Hepatocyte (in vitro differentiated cells): ENCODE results near the gene NAP1L4.

ENCODE experiments used
- CTCF ChIP-seq: fragments of 200-600 bp; sonication (generic); IDR thresholded peaks from 2 replicates; pipeline ENCODE4 v1.5.1; 2016; ENCODE audit warnings: antibody characterized with exemption, mild to moderate bottlenecking; ENCODE audit not compliant: poor library complexity
- EZH2 ChIP-seq: fragments of 200-600 bp; sonication (generic); IDR thresholded peaks from 2 replicates; pipeline ENCODE4 v1.6.1; 2016; ENCODE audit warnings: antibody characterized with exemption, mild to moderate bottlenecking, borderline replicate concordance
- EZH2phosphoT487 ChIP-seq: fragments of 200-600 bp; sonication (generic); IDR thresholded peaks from one replicate; pipeline ENCODE4 v1.6.1; 2018; ENCODE audit warnings: antibody characterized with exemption, mild to moderate bottlenecking, low read depth, moderate library complexity; ENCODE audit not compliant: unreplicated experiment, severe bottlenecking

GRCh38 chr11:2998073-2998850 is 6.1 kb upstream of the NAP1L4 start:
- TF ChIP-seq EZH2 (no peak), CTCF (no peak), EZH2phosphoT487 (no peak)
